Epithelial cell of esophagus (primary cell): ENCODE measurements around the gene SCYGR5.
"Not testable (repeated sequence)": the region's sequence is repeated elsewhere in the genome, so short reads cannot be mapped to it uniquely, and the experiment has no call there.

ENCODE experiments used
- DNase-seq: peaks from one replicate; pipeline ENCODE4 v3.0.0; 2010; ENCODE audit warnings: low read depth
- H3K4me3 ChIP-seq: 2 replicates; pipeline ENCODE4 v1.5.1; 2011; ENCODE audit warnings: mild to moderate bottlenecking, low read length, control low read depth
- TF ChIP-seq, protein P1 (sequence below): IDR thresholded peaks from 2 replicates; pipeline ENCODE4 v1.5.1; 2011; ENCODE audit warnings: low read depth, mild to moderate bottlenecking, low read length, control low read depth, inconsistent platforms; ENCODE audit not compliant: insufficient read depth; ENCODE audit errors: missing control alignments

The SCYGR5 gene

DNA sequence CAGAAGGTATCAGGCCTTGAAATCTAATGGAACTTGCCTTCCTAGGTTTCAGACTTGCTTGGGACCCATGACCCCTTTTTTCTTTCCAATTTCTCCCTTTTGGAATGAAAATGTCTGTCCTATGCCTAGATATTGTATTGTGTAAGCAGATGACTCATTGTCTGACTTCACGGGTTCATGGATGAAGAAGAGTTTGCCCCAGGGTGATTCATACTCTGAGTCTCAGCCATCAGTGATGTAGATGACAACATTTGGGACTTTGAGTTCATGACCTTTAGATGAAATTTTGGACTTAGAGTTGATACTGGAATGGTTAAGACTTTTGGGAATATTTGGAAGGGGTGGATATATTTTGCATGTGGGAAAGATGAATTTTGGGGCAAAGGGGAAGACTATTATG lies 11.2 kb upstream of the SCYGR5 start:
- peak; percentile 91 for DNase-seq
- TF ChIP-seq, protein P1, sequence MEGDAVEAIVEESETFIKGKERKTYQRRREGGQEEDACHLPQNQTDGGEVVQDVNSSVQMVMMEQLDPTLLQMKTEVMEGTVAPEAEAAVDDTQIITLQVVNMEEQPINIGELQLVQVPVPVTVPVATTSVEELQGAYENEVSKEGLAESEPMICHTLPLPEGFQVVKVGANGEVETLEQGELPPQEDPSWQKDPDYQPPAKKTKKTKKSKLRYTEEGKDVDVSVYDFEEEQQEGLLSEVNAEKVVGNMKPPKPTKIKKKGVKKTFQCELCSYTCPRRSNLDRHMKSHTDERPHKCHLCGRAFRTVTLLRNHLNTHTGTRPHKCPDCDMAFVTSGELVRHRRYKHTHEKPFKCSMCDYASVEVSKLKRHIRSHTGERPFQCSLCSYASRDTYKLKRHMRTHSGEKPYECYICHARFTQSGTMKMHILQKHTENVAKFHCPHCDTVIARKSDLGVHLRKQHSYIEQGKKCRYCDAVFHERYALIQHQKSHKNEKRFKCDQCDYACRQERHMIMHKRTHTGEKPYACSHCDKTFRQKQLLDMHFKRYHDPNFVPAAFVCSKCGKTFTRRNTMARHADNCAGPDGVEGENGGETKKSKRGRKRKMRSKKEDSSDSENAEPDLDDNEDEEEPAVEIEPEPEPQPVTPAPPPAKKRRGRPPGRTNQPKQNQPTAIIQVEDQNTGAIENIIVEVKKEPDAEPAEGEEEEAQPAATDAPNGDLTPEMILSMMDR = no peak
- H3K4me3 ChIP-seq = no peak overlapping the region

DNA sequence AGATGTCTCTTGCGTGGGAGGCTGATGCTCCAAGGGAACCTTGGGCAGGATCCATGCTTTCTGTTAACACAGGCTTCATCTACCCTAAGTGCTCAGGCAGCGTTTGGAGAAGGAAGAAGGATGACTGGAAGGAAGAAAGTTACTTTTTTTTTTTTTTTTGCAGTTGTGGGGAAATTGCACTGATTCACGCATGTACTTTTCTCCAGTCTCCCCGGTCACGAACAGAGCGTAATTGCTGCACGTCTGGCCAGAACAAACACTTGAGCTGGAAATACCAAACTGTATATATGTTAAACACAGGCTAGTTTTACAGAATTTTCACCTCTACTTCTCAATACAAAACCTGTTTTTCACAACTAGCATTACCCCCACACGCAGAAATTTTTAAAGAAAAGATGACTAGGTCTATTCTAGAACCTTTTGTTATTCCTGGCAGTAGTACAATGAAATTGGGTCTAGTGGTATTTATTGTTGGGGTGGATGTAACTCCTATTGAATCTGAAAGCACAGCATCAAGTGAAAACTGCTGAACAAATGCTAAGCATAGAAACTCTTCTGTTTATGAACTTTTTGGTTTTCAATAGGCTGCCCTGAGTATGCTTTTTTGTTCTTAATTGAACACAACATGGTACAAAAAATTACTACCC lies 9.3 kb upstream of the SCYGR5 start:
- DNase-seq = peak; percentile 16
- TF ChIP-seq, protein P1 = no peak
- H3K4me3 ChIP-seq = no peak overlapping the region

DNA sequence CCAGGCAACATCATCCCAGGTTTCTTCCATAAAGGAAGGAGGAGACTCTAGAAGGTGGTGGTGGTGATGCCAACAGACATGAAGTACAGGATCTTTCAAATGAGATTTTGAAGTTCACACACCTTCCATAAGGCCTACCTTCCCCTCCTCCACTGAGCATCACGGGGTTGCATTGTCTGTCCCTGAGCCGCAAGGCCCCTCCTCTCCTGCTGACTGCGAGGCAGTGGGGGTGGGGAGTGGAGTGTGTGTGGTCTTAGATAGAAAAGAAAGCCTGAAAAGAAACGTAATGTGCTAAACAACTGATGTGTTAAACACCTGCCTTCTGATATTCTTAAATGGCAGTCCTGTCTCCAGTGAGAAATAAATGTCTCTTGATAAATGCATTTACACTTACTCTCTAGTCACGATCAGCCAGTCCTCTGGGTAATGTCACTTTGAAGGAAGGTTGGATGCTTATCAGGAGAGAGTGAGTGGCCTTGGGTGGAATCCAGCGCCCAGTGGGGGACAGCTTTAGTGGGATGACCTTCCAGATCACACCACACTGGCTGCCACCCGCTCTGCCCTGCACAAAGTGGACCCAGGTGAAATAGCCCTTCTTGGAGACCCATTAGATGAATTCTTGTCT lies 5.5 kb upstream of the SCYGR5 start:
- H3K4me3 ChIP-seq = no peak overlapping the region
- TF ChIP-seq, protein P1 = no peak
- no peak for DNase-seq

DNA sequence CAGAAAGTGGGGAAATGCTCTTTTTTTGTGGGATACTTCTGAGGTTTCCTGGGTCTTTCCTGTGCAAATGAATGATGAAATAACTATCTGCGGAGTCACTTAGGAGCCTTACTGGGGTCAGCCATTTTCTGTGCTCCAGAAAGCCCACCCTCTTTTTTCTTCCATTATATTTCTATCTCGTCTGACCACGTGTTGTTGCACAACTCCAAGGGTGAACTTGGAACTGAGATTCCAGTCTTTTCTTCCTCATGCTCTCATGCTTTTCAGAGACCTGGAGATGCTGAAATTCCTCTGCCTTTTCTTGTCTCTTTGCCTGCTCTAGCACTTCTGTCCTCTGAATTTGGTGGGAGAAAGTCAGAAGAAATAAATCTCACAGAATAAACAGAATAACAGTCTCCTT lies 4.8 kb upstream of the SCYGR5 start:
- TF ChIP-seq, protein P1 = no peak
- no peak overlapping the region for H3K4me3 ChIP-seq
- no peak for DNase-seq

DNA sequence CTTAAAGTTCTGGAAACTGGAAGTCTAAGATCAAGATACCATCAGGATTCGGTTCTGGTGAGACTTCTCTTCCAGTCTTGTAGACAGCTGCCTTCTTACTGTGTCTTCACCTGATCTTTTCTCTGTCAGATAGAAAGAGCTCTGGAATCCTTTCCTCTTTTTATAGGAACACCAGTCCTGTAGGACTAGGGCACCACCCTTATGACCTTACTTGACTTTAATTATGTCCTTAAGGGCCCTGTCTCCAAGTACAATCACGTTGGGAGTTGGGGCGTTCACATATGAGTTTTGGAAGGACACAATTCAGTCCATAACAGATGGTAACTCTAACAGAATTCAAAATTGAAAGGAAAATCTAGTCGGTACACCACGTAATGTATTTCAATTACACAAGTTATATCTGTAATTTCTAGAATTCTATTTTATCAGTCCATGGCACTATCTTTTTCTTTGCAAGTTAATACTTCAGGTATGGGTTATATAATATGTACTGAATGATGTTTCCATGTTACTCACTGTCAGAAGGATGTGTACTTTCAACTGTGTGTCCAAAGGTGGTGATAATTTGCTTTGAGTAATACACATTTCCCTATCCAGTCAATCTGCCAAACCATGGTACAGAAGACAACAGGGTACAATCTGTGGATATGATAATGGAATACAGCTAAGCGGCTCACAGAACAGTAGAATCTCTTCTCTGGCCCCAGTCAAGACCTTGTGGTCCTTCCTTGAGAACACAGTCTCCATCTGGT lies 1.2 kb upstream of the SCYGR5 start:
- no peak overlapping the region for H3K4me3 ChIP-seq
- DNase-seq = no peak
- TF ChIP-seq, protein P1 = no peak

DNA sequence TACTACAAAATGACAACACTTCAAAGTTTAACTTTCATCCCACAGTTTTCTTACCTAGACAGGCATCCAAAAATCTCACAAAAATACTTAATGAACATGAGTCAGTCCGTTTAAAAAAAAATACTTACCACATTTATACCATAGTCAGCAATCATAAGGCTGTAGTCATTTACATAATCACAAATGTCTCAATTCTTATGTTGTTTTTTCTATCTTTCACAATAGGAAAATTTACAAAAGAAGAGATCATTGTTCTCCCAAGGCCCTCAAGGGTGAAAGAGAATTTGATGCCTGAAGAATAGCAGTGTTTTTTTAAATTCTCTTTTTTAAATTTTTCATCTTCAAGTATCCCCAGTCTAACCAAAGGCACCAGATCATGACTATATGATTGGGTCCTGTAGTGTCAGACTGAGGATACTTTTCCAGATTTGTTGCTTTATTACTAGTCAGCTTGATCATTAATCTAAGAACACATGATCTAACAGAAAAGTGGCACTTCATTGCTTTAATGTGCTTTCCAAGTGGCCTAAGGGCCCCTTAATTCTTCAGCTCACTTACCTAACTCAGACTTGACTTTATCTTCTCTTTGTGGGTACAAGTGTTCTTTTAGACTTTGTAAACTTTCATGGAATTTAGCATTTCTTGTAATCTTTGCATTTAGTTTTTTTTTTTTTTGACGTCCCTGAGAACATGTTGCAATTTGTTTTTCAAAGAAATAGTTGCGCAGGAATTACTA lies 4.7 kb downstream of the SCYGR5 start:
- TF ChIP-seq, protein P1 = no peak
- no peak for DNase-seq
- H3K4me3 ChIP-seq = no peak overlapping the region

DNA sequence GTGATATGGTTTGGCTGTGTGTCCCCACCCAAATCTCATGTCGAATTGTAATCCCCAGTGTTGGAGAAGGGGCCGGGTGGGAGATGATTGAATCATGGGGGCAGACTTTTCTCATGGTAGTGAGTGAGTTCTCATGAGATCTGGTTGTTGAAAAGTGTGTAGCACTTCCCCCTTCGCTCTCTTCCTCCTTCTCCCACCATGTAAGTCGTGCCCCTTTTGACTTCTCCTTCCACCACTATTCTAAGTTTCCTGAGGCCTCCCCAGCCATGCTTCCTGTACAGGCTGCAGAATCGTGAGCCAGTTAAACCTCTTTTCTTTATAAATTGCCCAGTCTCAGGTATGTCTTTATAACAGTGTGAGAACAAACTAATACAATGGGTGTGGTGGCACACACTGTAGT lies 7.0 kb downstream of the SCYGR5 start:
- DNase-seq = not testable (repeated sequence)

More for the DNA sequence above, 7.0 kb downstream of the SCYGR5 start:
- H3K4me3 ChIP-seq = not testable (repeated sequence)
